Smooth muscle cell of the brain vasculature (primary cell): Measurements from ENCODE around the gene RASGRP1.
A peak's percentile ranks its signal among the peaks of the same experiment; 100 is the strongest.

ENCODE experiments used
- DNase-seq: peaks from one replicate; pipeline ENCODE4 v3.0.0-alpha.2; 2012; ENCODE audit warnings: low read depth, low spot score

Gene RASGRP1

GRCh38 chr15:38460543-38460942, 104.1 kb downstream of the RASGRP1 start:
- no peak for DNase-seq

GRCh38 chr15:38459480-38459879, 105.1 kb downstream of the RASGRP1 start:
- no peak for DNase-seq

GRCh38 chr15:38458646-38459045, 106.0 kb downstream of the RASGRP1 start:
- no peak for DNase-seq

GRCh38 chr15:38455092-38455491, 109.5 kb downstream of the RASGRP1 start:
- no peak for DNase-seq

GRCh38 chr15:38454696-38455090, 109.9 kb downstream of the RASGRP1 start:
- DNase-seq = no peak

- DNase-seq = peak; percentile 79
These were observed 110.5 kb downstream of the RASGRP1 start, which contains the start of gene FAM98B for GRCh38 chr15:38453971-38454695. Gene FAM98B, plus strand, starts transcription at chr15:38454127. Its CDS starts 35 bp downstream, at chr15:38454162.

- DNase-seq = no peak
These were observed 123.5 kb downstream of the RASGRP1 start for GRCh38 chr15:38441130-38441519.

- DNase-seq = peak; percentile 40
These were observed 124.1 kb downstream of the RASGRP1 start for GRCh38 chr15:38440353-38441129.
